ENCODE results near the gene NADK2.

- TF ChIP-seq, protein P1, sequence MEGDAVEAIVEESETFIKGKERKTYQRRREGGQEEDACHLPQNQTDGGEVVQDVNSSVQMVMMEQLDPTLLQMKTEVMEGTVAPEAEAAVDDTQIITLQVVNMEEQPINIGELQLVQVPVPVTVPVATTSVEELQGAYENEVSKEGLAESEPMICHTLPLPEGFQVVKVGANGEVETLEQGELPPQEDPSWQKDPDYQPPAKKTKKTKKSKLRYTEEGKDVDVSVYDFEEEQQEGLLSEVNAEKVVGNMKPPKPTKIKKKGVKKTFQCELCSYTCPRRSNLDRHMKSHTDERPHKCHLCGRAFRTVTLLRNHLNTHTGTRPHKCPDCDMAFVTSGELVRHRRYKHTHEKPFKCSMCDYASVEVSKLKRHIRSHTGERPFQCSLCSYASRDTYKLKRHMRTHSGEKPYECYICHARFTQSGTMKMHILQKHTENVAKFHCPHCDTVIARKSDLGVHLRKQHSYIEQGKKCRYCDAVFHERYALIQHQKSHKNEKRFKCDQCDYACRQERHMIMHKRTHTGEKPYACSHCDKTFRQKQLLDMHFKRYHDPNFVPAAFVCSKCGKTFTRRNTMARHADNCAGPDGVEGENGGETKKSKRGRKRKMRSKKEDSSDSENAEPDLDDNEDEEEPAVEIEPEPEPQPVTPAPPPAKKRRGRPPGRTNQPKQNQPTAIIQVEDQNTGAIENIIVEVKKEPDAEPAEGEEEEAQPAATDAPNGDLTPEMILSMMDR (IDR thresholded peaks at IDR 0.05) = no peak
- no peak for TF ChIP-seq POLR2A (IDR thresholded peaks at IDR 0.05)
These were observed 30.5 kb upstream of the NADK2 start for GRCh38 chr5:36272136-36272690.
